ENCODE results near the gene WWTR1.

WWTR1 gene

DNA sequence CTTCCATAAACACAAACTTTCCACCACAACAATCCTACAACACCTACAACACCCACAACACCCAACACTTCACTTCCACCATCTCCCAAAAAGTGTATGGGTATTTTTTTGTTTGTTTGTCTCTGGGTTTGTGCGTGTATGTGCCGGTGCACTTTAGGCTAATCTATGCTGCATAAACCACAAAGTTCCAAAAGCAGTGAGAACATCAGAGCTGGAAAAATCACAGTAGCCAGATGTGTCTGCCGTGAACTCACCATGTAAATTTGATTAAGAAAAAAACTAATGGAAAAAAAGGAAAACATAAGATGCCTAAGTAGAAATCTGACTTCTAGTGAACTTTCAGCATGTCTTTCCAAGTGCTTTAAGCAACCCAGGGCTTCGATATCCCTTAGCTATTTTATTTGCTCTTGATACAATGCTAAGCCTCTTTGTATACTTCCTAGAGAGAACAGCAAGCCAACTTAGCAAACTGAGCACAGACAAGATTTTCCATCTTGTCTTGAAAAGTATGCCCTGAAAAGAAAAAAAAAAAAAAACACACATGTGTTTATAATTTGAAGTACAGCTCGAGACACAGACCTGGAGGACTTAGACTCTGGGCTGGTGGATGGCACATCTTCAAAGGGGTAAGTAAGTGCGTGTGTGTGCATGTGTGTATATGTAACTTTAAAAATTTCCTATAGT, 91.4 kb downstream of the WWTR1 start:
- no peak for DNase-seq (ENCODE audit: low read depth)

DNA sequence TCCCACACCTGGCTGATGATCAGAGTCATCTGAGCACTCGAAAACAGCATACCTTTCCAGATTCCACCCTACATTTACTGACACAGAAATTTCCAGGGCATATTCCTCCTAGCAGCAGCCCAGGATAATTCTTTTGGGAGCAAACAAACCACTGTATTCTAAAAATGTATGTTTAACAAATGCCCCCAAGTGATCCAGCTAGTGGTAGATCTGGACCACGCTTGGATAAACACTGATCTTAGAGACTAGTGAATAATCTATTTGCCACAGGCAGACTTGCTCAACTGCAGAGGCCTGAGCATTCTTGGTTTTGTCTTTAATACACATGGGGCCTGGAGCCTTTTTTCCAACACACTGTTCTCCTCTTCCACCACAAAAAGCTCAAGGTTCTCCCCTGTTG, 93.7 kb downstream of the WWTR1 start:
- no peak for DNase-seq (ENCODE audit: low read depth)

DNA sequence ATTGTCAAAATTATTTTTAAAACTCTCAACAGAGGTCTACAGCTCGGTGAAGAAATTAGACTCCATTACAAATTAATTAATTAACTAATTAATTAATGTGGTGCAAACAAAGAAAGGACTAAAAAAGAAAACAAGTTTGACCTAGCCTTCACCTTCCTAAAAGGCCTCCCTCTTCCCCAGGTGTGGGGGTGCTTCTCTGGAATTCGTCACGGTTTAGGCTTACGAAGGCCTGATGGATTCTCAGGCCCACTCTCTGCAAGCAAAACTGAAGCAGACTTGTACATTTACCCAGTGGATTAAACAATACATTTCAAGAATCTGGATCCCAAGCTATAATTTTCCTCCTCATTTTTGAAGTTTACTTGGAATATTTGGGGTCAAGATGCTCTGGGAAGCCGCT, 94.7 kb downstream of the WWTR1 start:
- DNase-seq (ENCODE audit: low read depth): no peak

DNA sequence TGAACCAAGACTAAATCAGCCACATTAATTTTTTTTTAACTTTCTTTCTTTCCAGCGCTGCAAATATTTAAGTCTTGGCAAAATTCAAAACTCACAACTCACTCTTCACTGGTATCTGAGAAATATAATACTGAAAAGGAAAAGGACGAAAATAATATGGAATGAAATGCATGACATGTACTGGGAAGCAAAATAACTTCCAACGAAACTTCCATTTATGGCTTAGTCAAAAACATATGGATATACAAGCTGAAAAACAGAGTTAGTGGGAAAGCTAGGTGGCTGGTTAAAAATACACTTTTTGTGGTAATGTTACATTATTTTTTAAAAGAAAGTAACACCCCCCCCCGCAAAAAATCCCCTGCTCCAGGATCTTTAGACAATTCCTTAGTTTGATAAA, 97.2 kb downstream of the WWTR1 start:
- no peak for DNase-seq (ENCODE audit: low read depth)

DNA sequence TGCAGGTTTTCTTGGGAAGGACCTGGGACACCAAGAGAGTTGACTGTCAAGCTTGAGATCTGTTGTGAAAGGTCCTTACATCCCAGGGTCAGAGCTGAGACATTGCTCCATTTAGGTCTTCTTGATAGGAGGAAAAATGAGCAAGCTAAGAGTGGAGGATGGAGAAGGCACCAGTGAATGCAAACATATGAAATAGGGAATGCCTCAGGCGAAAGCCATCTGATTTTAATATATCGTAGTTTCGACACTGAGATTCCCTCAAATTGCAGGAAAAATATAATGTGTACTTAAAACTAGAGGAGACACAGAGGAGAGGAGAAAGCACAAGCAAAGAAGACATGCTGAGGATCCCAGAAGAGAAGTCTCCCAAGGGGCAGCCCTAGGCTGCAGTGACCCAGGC, 97.8 kb downstream of the WWTR1 start:
- DNase-seq (ENCODE audit: low read depth): no peak

DNA sequence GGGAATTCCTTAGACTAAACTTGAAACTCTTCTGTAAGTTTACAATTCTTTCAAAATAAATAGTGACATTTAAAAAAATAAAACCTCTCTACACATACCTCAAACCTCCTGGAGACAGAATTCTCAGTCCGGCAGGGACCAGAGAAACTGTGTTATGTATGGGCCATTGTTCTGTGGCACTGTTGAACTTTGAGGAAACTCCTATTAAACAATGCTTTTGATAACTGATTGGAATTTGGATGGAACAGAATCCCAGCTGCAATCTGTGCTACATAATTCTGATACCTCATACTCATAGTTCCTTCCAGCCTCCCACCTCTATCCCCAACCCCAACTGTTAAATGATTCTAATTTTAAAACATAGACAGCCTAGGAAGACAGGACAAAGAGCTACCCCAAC, 98.3 kb downstream of the WWTR1 start:
- DNase-seq (ENCODE audit: low read depth): no peak

DNA sequence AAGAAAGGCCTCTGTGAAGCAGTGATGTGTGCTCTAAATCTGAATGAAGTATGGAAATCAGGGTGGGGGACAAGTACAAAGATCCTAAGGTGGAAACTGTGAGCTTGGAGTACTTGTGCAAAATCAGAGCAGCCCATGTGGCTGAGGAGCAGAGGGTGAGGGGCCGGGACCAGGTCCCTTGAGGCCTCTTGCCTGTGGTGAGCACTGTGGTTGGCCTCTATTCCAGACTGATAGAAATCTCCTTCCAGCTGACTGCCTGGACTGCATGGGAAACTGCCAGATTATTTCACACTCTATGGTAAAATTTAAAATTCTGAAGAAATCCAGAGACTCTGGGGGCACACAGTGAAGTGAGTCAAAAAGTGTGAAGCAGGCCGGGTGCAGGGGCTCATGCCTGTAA, 101.9 kb downstream of the WWTR1 start:
- no peak for DNase-seq (ENCODE audit: low read depth)

DNA sequence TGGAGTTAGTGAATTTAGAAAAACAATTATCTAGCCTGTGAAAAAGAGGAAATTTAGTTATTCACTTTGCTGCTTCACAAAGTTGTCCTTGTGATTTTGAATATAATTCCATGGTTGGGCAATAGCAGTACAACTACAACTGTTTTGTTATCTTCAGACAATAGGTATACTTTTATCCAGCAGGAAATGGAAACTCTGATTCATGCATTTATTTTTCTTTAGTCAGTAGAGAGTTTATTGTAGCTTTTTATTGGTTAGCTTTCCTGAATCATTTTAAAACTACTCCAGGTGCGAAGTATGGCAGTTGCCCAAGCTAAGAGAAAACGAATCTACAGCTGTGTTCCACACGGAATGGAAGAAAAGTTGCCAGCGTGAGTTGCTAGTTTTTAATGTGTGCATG, 103.0 kb downstream of the WWTR1 start:
- DNase-seq (ENCODE audit: low read depth): no peak

DNA sequence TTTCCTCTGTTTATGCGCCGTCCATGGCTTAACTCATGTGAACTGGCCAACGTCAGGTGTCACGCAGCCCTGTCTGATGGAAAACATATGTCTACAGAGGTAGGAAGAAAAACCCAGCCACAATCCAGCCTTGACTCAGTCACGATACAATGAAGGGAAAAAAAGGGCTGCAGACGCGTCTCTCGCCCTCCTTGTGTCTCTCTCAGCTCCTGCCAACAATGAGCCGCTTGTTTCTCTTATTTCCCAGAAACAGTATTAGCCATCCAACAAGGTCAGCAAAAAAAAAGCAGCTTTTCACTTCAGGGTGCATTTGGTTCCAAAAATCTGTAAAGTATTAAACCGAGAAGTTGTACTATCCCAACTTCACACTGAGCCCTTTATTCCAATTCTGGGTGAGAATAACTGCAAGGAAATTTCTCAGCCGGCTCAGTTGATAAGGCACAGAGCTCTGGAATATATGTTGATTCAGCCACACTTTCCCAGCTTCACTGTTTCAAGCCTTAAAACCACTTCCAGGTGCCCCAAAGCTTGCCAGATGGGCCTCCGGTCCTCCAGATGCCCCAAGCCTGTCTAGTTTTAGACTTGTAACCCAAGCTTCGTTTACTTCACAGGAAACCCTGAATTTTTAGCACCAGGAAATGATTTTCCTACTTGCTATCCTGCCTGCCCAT, 103.9 kb downstream of the WWTR1 start:
- DNase-seq (ENCODE audit: low read depth): no peak

DNA sequence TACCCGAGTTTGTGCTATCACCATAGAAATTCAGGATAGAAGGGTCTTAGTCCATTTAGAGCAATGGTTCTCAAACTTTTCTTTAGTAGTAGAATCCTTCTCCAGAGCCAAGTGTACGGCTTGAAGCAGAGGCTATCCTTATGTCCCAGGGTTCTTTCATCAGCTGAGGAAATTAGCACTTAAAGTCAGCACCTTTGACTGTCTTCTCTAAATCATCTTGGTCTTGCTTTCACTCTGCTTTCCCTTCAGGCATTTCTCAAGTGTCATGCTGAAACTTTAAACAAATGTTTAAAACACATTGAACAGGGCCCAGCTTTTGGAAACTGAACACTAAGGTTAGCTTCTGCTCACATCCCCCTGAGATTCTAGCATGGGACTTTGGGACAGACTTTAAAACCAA, 105.1 kb downstream of the WWTR1 start:
- no peak for DNase-seq (ENCODE audit: low read depth)

DNA sequence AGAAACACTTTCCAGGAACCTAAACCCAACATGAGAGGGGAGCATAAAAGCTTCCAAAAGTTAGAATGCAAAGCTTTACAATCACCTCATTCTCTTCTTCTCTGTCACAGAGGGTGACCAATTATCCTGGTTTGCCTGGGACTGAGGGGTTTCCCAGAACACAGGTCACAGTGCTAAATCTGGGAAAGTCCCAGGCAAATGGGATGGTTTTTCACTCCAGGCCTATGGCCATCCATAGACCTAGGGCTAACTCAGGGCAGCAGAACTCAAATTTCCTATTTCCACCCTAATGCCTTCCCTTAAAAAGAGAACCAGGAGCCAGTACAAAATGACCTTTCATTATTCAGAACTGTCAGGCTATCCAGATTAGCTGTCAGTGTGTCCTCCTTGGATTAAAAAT, 106.3 kb downstream of the WWTR1 start:
- DNase-seq (ENCODE audit: low read depth): no peak

DNA sequence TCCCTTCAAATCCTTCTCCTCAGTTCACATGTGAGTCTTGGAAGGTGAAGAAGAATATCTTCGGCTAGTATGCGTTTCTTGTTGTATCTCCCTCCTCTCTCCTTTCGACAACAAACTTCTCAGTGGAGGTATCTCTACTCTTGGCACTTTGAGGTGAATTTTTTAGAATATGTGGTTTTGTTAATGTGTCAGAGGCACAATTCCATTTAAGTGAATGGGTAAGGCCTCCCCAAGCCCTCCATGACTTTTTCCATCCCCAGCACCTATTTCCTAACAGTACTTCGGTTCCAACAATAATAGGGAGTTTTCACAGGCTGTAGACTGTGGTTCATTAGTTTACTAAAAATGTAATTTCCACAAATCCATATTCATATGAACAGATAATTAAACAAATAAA, 109.2 kb downstream of the WWTR1 start:
- DNase-seq (ENCODE audit: low read depth): no peak

DNA sequence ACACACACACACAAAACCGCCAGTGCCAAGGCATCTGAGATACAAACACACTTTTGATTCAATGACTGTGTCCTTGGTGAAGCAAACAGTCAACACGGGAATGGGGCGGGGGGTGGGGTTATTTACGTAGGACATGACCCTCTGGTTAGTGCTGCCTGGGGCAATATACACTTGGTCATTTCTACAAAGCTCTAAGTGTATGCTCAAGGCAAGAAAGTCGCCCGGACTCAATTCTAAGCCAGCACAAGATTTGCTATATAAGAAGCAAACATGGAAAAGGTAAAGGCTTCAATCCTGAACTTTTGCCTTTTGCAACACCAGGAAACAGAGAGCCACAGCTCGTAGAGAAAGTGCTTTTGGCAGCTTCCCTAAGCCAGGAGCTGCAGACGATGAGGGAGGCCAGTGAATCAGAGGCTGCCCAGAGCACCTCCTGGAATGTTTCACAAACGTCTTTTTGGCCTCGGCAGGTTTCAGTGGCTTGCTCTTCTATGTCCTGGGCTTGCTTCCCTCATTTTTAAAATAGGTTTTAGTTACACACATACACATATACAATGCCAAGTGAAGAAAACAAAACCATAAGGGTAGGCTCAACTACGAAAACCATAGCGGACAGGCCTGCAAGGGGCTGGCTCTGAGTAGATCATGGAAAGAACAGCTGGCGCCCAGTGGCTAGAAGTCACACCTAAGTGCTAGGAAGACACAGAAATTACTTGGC, 109.7 kb downstream of the WWTR1 start:
- DNase-seq (ENCODE audit: low read depth): no peak

DNA sequence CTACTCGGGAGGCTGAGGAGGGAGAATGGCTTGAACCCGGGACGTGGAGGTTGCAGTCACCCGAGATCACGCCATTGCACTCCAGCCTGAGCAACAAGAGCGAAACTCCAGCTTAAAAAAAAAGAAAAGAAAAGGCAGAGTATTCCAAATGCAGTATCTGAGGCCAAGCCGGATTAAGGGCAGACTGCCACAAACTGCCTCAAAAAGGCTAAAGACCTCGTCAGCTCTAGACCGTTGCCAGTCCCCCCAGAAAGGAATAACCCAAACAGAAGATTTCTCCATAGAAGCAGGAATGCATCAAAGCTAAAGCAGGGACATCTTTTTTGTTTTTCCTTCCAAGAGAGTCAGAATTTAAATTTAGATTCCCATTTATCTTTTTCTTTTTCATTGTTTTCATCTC, 110.4 kb downstream of the WWTR1 start:
- no peak for DNase-seq (ENCODE audit: low read depth)

DNA sequence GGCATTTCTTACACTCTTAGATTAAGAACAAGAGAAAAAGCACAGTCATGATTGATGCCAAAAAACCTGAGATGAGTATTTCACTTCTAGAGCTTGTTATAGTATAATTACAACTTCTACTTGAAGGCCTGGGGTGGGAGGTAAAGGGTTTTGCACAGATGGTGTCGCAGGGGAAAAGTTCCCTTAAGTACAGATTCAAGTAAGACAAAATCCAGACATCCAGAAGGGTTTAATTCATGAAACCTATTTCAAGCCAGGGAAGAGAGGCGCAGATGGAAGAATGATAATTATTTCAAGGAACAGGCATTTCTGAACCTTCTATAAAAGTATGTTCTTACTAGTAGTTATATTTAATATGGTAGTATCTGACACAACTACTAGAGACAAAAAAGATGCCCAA, 112.8 kb downstream of the WWTR1 start:
- no peak for DNase-seq (ENCODE audit: low read depth)

DNA sequence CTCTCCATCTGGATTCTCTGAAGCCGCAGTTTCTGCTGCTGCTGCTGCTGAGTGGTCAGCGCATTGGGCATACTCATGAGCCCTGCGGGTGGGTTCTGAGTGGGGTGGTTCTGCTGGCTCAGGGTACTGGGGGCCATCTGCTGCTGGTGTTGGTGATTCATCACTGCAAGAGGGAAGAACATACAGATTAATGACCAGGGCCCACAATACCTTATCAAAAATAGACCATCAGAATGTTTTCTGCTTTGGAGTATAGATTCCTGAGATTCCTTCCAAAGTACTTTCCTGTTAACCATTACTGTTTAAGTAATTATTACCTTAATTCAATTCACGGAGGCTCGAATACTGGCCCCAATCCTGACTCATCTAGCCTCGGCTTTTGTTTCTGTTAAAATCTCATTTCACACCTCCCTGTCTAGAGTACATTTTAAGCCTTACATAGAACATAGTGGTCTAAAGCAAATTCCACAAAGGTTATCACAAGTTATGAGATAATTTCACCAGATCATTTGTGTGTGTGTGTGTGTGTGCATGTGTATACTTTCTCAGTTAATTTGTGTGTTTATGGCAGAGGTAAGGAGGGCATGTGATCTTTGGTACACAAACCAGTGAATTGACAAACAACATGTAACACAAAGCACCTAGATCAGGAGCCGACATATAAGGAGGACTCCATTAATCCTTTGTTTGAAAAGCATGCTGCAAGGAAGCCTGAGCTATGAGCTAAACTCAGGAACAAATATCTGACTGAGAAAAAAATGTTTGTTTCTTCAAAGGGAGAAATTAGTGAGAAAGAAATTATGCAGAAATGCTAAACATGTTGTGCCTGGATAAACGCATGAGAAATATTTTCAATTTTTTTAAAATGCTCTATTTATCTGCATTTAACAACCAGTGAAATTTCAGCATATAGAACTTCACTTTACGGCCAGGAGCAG, 115.2 kb downstream of the WWTR1 start:
- DNase-seq (ENCODE audit: low read depth): no peak

DNA sequence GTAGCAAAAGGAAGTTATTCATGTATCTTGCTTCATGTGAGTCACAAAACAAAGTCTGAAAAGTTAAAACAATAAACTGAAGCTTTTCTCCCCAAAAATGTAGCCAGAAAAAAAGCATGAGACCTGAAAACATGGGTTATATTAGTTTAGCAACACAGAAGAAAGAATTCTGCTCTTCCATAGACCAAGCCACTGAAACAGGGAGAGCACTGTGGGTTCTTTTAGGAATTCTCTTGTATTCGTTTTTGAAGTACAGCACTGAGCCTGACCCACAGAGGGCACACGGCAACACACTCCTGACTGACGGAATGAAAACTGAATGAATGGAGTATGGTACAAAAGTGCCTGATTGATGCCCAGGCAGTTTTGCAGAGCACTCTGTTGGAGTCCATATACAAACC, 116.7 kb downstream of the WWTR1 start:
- DNase-seq (ENCODE audit: low read depth): no peak

DNA sequence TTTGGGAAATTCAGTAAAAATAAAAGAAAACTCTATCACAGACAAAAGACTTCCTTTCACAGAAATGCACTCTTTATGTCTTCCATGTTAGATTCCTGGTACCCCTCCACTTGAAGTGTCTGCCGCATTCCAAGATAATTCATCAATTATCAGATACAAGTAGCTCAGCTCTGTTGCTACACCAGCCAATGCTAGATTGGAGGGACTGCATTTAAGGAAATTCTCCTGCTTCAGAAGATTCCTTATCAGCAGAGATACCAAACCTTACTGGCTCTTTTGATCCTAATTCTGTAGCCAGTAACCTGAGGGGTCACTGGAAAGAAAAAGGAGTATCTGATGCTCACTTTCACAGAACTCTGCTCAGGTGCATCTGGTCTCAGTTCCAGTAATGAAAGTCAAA, 119.5 kb downstream of the WWTR1 start:
- no peak for DNase-seq (ENCODE audit: low read depth)

DNA sequence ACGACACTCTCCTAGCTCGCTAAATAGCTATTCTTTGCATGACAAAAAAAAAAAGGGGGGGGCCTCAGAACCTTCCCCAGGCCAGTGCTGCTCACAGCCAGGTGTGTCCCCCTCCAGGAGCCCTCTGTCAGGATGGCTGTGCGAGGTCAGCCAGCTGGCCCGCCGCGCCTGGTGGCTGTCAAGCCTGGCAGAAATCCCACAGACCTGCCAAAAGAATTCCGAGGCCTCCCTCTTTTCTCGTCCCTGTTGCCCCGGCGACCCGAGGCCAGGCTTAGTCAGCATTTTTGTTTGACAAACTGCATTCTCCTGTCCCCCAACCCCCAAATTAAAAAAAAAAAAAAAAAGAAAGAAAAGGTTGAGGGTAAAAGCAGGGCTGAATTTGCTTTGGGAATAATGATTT, 121.4 kb downstream of the WWTR1 start:
- no peak for DNase-seq (ENCODE audit: low read depth)

DNA sequence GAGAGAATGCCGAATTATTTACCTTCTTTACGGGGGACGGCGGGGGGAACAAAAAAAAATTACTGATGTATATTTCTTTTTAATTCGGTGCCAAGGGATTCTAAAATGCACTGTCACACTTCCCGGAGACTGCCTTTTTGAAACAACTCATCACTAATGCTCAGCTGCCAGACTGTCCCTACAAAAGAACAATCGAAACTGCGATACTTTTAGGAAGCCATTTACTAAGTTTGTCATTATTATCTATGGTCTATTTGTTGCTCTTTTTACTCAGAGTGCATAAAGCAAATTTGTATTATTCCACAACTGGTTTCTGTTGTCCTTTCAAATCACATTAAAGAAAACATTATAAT, 122.5 kb downstream of the WWTR1 start:
- no peak for DNase-seq (ENCODE audit: low read depth)

DNA sequence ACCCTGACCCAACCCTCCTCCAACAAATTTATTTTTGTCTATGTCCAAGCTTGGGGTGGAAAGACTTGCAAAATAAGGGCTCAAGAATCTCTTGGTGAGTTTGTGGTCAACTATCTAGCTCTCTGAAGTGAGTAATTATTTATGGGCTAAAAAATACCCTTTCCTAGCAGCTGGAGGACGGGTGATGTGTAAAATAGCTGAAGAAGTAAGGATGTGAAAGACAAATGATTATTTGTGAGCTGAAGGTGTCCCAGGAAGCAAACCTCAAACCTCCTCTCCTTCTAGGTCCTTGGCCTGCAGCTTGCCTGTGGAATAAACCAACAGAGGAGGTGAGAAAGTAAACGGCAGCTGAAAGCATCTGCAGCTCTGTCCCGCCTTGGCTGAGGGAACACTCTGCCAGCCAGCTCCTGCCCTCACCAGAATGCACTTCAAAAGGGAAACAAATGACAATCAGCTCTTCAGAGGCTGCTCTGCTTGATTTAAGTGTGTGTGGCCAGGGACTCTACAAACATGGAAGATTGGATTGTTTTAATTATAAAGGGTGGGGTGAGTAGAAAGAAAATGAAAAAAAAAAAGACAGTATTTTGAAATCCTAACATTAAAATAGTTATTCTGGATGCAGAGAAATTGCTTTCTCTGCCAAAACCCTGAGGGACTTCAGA, 123.0 kb downstream of the WWTR1 start:
- no peak for DNase-seq (ENCODE audit: low read depth)

DNA sequence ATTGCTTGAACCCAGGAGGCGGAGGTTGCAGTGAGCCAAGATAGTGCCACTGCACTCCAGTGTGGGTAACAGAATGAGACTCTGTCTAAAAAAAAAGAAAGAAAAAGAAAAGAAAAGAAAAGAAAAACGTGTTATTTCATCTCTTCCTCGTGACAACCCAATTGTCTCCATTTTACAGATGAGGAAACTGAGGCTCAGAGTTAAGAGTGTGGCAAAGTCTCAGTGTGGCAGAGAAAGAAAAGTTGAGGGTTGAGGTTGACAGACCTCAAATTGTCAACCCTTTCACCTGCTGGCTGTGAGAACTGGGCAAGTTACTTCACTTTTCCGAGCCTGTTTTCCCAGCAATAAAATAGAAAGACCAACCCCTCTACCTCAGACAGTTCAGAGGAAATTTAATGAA, 123.7 kb downstream of the WWTR1 start:
- DNase-seq (ENCODE audit: low read depth): no peak
